GM13977 (cell line): ENCODE measurements around the gene CNTNAP4.

Experiments used
- DNase-seq: peaks from one replicate; pipeline ENCODE4 v3.0.0; 2012; ENCODE audit warnings: low spot score
- in situ Hi-C: fragments of 300-500 bp; cut with MboI; formaldehyde crosslinking; loops from one replicate; pipeline ENCODE4 v1.12.0; 2022; ENCODE audit warnings: low sequenced_read_pairs, low pct_unique_long_range_greater_than_20kb, mixed read lengths, inconsistent platforms; ENCODE audit not compliant: unreplicated experiment
- TF ChIP-seq, protein P1 (sequence below): IDR thresholded peaks from 2 replicates; pipeline ENCODE4 v1.5.1; 2012; ENCODE audit warnings: mild to moderate bottlenecking, control low read depth; ENCODE audit not compliant: insufficient read depth; ENCODE audit errors: extremely low read depth, missing control alignments

CNTNAP4 gene

DNA sequence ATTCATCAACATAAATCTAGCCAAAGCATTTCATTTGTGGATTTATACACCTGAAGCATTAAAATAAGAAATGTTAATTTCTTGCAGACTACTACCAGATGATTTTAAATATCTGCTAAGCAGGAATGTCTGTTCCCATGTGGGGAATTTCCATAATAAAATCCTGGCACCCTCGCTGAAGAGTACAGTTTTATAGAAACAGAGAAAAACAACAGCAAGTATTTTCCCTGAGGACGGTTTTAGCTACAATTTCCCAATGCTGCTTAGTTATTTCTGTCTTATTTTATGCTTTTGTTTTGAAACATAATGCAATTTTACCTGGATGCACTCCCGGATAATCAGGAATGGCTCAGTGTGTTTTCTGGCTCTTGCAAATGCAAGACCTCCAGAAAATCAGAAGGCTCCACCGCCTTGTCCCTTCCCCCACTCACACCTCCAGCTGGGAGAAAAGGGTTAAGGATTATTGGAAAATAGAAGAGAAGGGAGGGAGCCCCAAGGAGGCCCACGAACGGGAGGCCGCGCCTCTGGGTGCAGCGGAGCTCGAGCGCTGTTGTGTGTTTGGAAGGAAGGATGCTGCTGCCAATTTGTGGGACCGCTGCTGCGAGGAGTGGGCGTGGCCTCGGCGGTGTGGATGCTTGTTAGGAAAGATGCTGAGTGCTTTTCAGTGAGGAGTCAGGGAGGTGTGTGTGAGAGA is at the start of gene CNTNAP4:
Gene CNTNAP4 (plus strand): TSS at position 657 of the 694 bp plus-strand sequence. CDS start 262 bp downstream, outside the sequence.
- DNase-seq, result no peak
- TF ChIP-seq, protein P1, sequence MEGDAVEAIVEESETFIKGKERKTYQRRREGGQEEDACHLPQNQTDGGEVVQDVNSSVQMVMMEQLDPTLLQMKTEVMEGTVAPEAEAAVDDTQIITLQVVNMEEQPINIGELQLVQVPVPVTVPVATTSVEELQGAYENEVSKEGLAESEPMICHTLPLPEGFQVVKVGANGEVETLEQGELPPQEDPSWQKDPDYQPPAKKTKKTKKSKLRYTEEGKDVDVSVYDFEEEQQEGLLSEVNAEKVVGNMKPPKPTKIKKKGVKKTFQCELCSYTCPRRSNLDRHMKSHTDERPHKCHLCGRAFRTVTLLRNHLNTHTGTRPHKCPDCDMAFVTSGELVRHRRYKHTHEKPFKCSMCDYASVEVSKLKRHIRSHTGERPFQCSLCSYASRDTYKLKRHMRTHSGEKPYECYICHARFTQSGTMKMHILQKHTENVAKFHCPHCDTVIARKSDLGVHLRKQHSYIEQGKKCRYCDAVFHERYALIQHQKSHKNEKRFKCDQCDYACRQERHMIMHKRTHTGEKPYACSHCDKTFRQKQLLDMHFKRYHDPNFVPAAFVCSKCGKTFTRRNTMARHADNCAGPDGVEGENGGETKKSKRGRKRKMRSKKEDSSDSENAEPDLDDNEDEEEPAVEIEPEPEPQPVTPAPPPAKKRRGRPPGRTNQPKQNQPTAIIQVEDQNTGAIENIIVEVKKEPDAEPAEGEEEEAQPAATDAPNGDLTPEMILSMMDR, result no peak
- in situ Hi-C loops, result no loop called here

- no peak for DNase-seq
- in situ Hi-C loops, result no loop called here
- TF ChIP-seq, protein P1, result no peak
Measured at GRCh38 chr16:76228546-76229146, 48.6 kb upstream of the CNTNAP4 start.

- in situ Hi-C loops, result no loop called here
- TF ChIP-seq, protein P1, result no peak
- DNase-seq, result no peak
Measured at GRCh38 chr16:76232704-76233103, 44.5 kb upstream of the CNTNAP4 start.

DNA sequence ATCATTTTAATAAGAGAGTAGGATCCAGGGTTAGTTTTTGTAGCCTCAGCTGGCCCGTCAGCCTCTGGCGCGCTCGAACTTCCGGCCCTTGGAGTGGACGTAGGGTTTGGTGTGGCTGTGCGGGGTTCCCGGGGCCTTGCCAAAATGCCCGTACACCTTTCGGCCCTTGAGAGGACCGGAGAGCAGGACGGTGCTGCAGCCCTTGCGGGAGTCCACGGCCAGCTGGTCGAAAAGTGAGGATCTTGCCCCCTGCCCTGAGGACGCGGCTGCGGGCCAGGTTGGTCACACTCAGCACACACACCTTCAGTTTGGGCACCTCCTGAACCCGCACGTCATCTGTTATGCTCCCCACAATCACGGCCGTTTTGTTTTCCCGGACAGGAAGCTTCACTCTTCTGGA is 42.2 kb upstream of the CNTNAP4 start:
- DNase-seq, result no peak
- TF ChIP-seq, protein P1, result no peak
- in situ Hi-C loops, result no loop called here

DNA sequence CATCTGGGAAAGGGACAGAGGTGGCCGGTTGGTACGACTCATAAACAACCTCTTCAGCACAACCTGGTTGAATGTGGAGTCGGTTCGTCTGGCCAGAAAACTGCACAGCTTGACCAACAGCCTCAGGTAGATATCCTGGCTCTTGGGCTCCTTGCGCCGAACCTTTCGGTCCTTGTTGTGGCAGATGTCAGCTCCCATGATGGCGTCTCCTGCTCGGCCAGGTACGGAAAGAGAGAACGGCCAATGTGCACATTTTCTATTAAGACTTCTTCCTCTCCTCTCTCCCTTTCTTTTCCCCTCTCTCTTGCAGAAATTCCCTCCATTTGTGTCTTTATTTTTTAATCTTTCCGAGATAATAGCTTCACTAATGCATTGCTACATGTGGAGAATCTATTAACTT is 41.8 kb upstream of the CNTNAP4 start:
- TF ChIP-seq, protein P1, result no peak
- DNase-seq, result no peak
- in situ Hi-C loops, result no loop called here

DNA sequence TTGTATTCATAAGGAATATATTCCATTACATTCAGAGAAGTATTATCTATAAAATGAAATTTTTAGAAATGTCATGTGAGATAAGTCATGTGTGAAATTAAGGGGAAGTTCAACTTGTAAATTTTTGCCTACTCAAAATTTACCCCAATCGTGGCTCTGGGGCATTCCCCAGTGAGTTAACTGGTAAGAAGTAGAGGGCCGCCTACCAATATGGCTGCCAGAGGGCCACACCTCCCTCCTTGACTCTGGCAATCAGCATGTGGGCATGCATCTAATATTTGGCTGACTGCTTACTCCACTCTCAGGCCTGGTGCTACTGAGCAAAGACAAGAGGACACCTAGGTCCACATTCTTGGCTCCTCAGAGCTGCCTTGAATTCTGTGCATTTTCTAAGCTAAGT is 39.7 kb upstream of the CNTNAP4 start:
- in situ Hi-C loops, result no loop called here
- DNase-seq, result no peak
- TF ChIP-seq, protein P1, result no peak
